SKM-1 treated with dmso at 0.1 percent for 144 hours (cell line): ENCODE measurements around the gene LARP1.
A peak's percentile ranks its signal among the peaks of the same experiment; 100 is the strongest.
"Not testable (repeated sequence)": the region's sequence is repeated elsewhere in the genome, so short reads cannot be mapped to it uniquely, and the experiment has no call there.

Source experiments
- DNase-seq: peaks from one replicate; lab custom pipeline; 2025; ENCODE audit not compliant: unreplicated experiment; lab: John Stamatoyannopoulos, UW

LARP1 gene

GRCh38 chr5:154822896-154823295 lies 67.7 kb downstream of the LARP1 start:
- DNase-seq: not testable (repeated sequence)

GRCh38 chr5:154823605-154824004 lies 68.4 kb downstream of the LARP1 start:
- no peak for DNase-seq

- DNase-seq: no peak
Measured at GRCh38 chr5:154824070-154824469, 68.9 kb downstream of the LARP1 start.

GRCh38 chr5:154829181-154829588 lies 74.0 kb downstream of the LARP1 start:
- DNase-seq: no peak

- no peak for DNase-seq
Measured at GRCh38 chr5:154829589-154830218, 74.5 kb downstream of the LARP1 start.

- no peak for DNase-seq
Measured at GRCh38 chr5:154830219-154830595, 75.0 kb downstream of the LARP1 start.

- DNase-seq: no peak
Measured at GRCh38 chr5:154830596-154830995, 75.4 kb downstream of the LARP1 start.

GRCh38 chr5:154831451-154831850 lies 76.3 kb downstream of the LARP1 start:
- no peak for DNase-seq

- DNase-seq: not testable (repeated sequence)
Measured at GRCh38 chr5:154832804-154833203, 77.6 kb downstream of the LARP1 start.

GRCh38 chr5:154834053-154834452 lies 78.9 kb downstream of the LARP1 start:
- no peak for DNase-seq

GRCh38 chr5:154835701-154836052 lies 80.5 kb downstream of the LARP1 start:
- not testable (repeated sequence) for DNase-seq

GRCh38 chr5:154836225-154836624 lies 81.0 kb downstream of the LARP1 start:
- no peak for DNase-seq

- no peak for DNase-seq
Measured at GRCh38 chr5:154837009-154837901, 82.1 kb downstream of the LARP1 start.

GRCh38 chr5:154840435-154841272 lies 85.5 kb downstream of the LARP1 start:
- DNase-seq: no peak

GRCh38 chr5:154841273-154841661 lies 86.1 kb downstream of the LARP1 start:
- no peak for DNase-seq

- no peak for DNase-seq
Measured at GRCh38 chr5:154842689-154843530, 87.7 kb downstream of the LARP1 start.

- DNase-seq: no peak
Measured at GRCh38 chr5:154844809-154845208, 89.6 kb downstream of the LARP1 start.

- no peak for DNase-seq
Measured at GRCh38 chr5:154849264-154849785, 94.1 kb downstream of the LARP1 start.

- peak; percentile 32 for DNase-seq
Measured at GRCh38 chr5:154849791-154850201, 94.6 kb downstream of the LARP1 start.

GRCh38 chr5:154850255-154851062 lies 95.3 kb downstream of the LARP1 start, which contains the start of gene FAXDC2:
Gene FAXDC2 (minus strand): TSS chr5:154850603. CDS start chr5:154838178, 12,425 bp downstream.
- no peak for DNase-seq
